GM21723 (cell line): ENCODE measurements around the gene TUNAR.

Source experiments
- ATAC-seq: cut with Tn5 transposase; IDR thresholded peaks from one replicate; pipeline ENCODE4 v1.9.1; 2021; ENCODE audit warnings: mild to moderate bottlenecking, moderate library complexity; ENCODE audit not compliant: unreplicated experiment

Gene TUNAR

GRCh38 chr14:95871531-95871930 is 5.1 kb upstream of the TUNAR start:
- ATAC-seq = no peak

- no peak for ATAC-seq
Measured at GRCh38 chr14:95872777-95873176, 3.9 kb upstream of the TUNAR start.

GRCh38 chr14:95875831-95876760 is 536 bp upstream of the TUNAR start:
- no peak for ATAC-seq

- ATAC-seq = no peak
Measured at GRCh38 chr14:95877633-95878032, 1.0 kb downstream of the TUNAR start.

GRCh38 chr14:95884377-95884776 is 7.7 kb downstream of the TUNAR start:
- no peak for ATAC-seq

- ATAC-seq = no peak
Measured at GRCh38 chr14:95885278-95885677, 8.6 kb downstream of the TUNAR start.

GRCh38 chr14:95885866-95886265 is 9.2 kb downstream of the TUNAR start:
- ATAC-seq = no peak

GRCh38 chr14:95886366-95887056 is 9.9 kb downstream of the TUNAR start:
- no peak for ATAC-seq

- ATAC-seq = no peak
Measured at GRCh38 chr14:95887351-95887750, 10.7 kb downstream of the TUNAR start.

GRCh38 chr14:95889236-95889979 is 12.8 kb downstream of the TUNAR start:
- ATAC-seq = no peak

GRCh38 chr14:95891742-95892141 is 15.1 kb downstream of the TUNAR start:
- ATAC-seq = no peak

GRCh38 chr14:95892142-95892541 is 15.5 kb downstream of the TUNAR start:
- ATAC-seq = no peak

- ATAC-seq = no peak
Measured at GRCh38 chr14:95895720-95896119, 19.1 kb downstream of the TUNAR start.

- no peak for ATAC-seq
Measured at GRCh38 chr14:95896498-95897135, 20.0 kb downstream of the TUNAR start.

GRCh38 chr14:95897280-95897679 is 20.6 kb downstream of the TUNAR start:
- no peak for ATAC-seq

- ATAC-seq = no peak
Measured at GRCh38 chr14:95901054-95901453, 24.4 kb downstream of the TUNAR start.

- no peak for ATAC-seq
Measured at GRCh38 chr14:95902273-95902826, 25.7 kb downstream of the TUNAR start.

GRCh38 chr14:95903165-95903564 is 26.5 kb downstream of the TUNAR start:
- no peak for ATAC-seq

GRCh38 chr14:95903616-95904107 is 27.0 kb downstream of the TUNAR start:
- no peak for ATAC-seq

GRCh38 chr14:95906591-95906990 is 30.0 kb downstream of the TUNAR start:
- ATAC-seq = no peak
